Tibial artery (tissue), 4 donors: ENCODE data around the gene TNNC1.

Experiments used
- DNase-seq, 2 donors: peaks; one replicate each; pipeline ENCODE4 v3.0.0-alpha.2; 2019
- H3K27ac ChIP-seq, 2 donors: fragments of 200-600 bp; sonication (generic) in 1 of 2; 1 replicate in 1 of 2; 2 replicates in 1 of 2; pipeline ENCODE4 v1.5.1; 2018 to 2019; ENCODE audit warnings: mild to moderate bottlenecking in 1 of 2
- H3K27me3 ChIP-seq, 2 donors: fragments of 200-600 bp; sonication (generic) in 1 of 2; one replicate each; pipeline versions ENCODE4 v1.5.1 to v1.6.0; 2016 to 2019
- H3K36me3 ChIP-seq, 3 donors: fragments of 200-600 bp; sonication (generic) in 2 of 3; one replicate each; pipeline ENCODE4 v1.5.1; 2016 to 2019; ENCODE audit warnings: mild to moderate bottlenecking in 2 of 3
- H3K4me1 ChIP-seq, 4 donors: fragments of 200-600 bp; sonication (generic) in 2 of 4; 1 replicate in 3 of 4; 2 replicates in 1 of 4; pipeline ENCODE4 v1.5.1; 2016 to 2019
- H3K4me3 ChIP-seq, 2 donors: fragments of 200-600 bp; sonication (generic) in 1 of 2; 1 replicate in 1 of 2; 2 replicates in 1 of 2; pipeline ENCODE4 v1.5.1; 2018 to 2019; ENCODE audit warnings: mild to moderate bottlenecking in 2 of 2
- H3K9me3 ChIP-seq, 3 donors: fragments of 200-600 bp; sonication (generic) in 1 of 3; one replicate each; pipeline ENCODE4 v1.5.1; 2016 to 2019
- CTCF ChIP-seq, 2 experiments: fragments of 200-600 bp in 1 of 2; fragments of 450-650 bp in 1 of 2; IDR thresholded peaks; one replicate each; pipeline ENCODE4 v1.5.1; 2017 to 2019; ENCODE audit warnings: antibody characterized with exemption in 2 of 2, mild to moderate bottlenecking in 1 of 2, moderate library complexity in 1 of 2
- intact Hi-C: fragments of 100-400 bp; cut with DNase I; formaldehyde crosslinking; loops from one replicate; pipeline ENCODE4 v1.15.0; 2023; ENCODE audit warnings: low total_unique reads

The TNNC1 gene

GRCh38 chr3:52423173-52423572, 30.7 kb downstream of the TNNC1 start:
- Histone ChIP-seq H3K4me3 (no peak overlapping the region), H3K27ac (no peak overlapping the region), H3K36me3 (peaks cover 0 to 9% (median 0%) of the 10 kb centered on the region in 3 donors), H3K27me3 (no peaks in the 10 kb centered on the region), H3K4me1 (no peaks in the 10 kb centered on the region), H3K9me3 (no peaks in the 10 kb centered on the region)
- TF ChIP-seq CTCF (IDR thresholded peaks at IDR 0.05): no peak
- peak in 1 of 2 donors; percentile 38 for DNase-seq
- intact Hi-C loops: no loop called here

GRCh38 chr3:52422669-52423068, 31.2 kb downstream of the TNNC1 start:
- peak in 1 of 2 donors; percentile 41 for DNase-seq

DNA sequence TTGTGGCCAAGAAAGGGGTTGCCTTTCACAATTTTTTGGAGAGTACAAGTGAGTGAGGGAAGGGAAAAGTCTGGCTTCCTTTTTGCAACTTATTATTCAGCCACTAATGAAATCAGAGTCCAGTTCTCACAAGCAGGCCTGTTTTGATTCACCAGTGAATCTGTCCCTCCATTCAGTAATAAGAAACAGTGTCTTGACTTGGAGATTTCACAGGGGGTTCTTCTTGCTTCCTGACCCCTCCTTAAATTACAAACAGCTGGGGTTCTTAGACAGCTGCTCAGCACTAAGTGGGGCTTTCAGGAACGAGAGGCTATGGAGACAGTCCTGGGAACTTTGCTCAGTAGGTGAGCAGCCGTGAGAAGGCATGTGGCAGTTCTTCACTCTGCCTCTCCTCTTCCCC, 33.5 kb downstream of the TNNC1 start:
- TF ChIP-seq CTCF (IDR thresholded peaks at IDR 0.05): no peak
- intact Hi-C loops: no loop called here
- peak in 1 of 2 donors; percentile 1 for DNase-seq
- no peaks in the 10 kb centered on the region for H3K27me3 ChIP-seq
- no peak overlapping the region for H3K4me3 ChIP-seq
- H3K4me1 ChIP-seq: no peaks in the 10 kb centered on the region
- no peaks in the 10 kb centered on the region for H3K9me3 ChIP-seq
- no peak overlapping the region for H3K27ac ChIP-seq
- peaks cover 0 to 9% (median 0%) of the 10 kb centered on the region in 3 donors for H3K36me3 ChIP-seq

More at GRCh38 chr3:52422669-52423068, 31.2 kb downstream of the TNNC1 start:
- Histone ChIP-seq H3K27me3 (no peaks in the 10 kb centered on the region), H3K9me3 (no peaks in the 10 kb centered on the region), H3K36me3 (peaks cover 0 to 9% (median 0%) of the 10 kb centered on the region in 3 donors), H3K4me1 (no peaks in the 10 kb centered on the region), H3K27ac (no peak overlapping the region), H3K4me3 (no peak overlapping the region)
- intact Hi-C loops: no loop called here
- no peak for TF ChIP-seq CTCF (IDR thresholded peaks at IDR 0.05)

- H3K4me3 ChIP-seq: no peak overlapping the region
- peaks cover 0 to 9% (median 0%) of the 10 kb centered on the region in 3 donors for H3K36me3 ChIP-seq
- intact Hi-C loops: no loop called here
- H3K9me3 ChIP-seq: no peaks in the 10 kb centered on the region
- H3K27me3 ChIP-seq: no peaks in the 10 kb centered on the region
- DNase-seq: no peak
- H3K4me1 ChIP-seq: peaks cover 0 to 21% (median 18%) of the 10 kb centered on the region in 4 donors
- no peak overlapping the region for H3K27ac ChIP-seq
- TF ChIP-seq CTCF (IDR thresholded peaks at IDR 0.05): no peak
These were observed 38.0 kb downstream of the TNNC1 start for GRCh38 chr3:52415800-52416199.

DNA sequence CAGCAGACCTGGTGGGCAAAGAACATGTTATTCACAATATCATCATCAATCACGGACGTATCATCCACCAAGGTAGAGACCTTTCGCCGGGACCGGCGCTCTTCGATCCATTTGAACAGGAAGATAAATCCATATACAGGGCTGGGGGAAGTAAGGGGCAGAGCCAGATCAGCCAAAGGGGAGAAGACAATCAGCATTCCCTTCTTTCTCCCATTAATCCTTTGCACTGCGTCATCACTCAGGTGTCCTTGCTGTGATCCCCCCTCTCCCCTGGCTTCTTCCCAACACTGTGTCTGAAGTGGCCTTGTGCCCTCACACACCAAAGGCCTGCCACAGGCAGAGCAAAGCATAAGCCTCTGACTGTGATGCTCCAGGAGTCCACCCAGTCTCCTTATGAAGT, 45.4 kb downstream of the TNNC1 start:
- Histone ChIP-seq H3K4me3 (peak overlapping the region; percentile 98 to 100), H3K4me1 (peaks cover 0 to 49% (median 38%) of the 10 kb centered on the region in 4 donors), H3K9me3 (no peaks in the 10 kb centered on the region), H3K27me3 (no peaks in the 10 kb centered on the region), H3K27ac (peak overlapping the region in 1 of 2 donors; percentile 100), H3K36me3 (peaks cover 37 to 46% (median 38%) of the 10 kb centered on the region in 3 donors)
- TF ChIP-seq CTCF (IDR thresholded peaks at IDR 0.05): no peak
- intact Hi-C loops: loop anchor here (5.0 kb wide), 1 partner anchor 116 kb away; no protein-coding TSS in a partner anchor
- peak in 1 of 2 donors; percentile 53 for DNase-seq
